HuH-7 (cell line): Measurements from ENCODE around the gene HSBP1L1.

Experiments
- DNase-seq: peaks from one replicate; pipeline ENCODE4 v3.0.0; 2011; ENCODE audit warnings: low spot score

Gene HSBP1L1

GRCh38 chr18:79964330-79965118 is at the start of gene HSBP1L1:
Gene HSBP1L1, plus strand, starts transcription at chr18:79964643. Its CDS starts 93 bp downstream, at chr18:79964736.
- peak; percentile 72 for DNase-seq

DNA sequence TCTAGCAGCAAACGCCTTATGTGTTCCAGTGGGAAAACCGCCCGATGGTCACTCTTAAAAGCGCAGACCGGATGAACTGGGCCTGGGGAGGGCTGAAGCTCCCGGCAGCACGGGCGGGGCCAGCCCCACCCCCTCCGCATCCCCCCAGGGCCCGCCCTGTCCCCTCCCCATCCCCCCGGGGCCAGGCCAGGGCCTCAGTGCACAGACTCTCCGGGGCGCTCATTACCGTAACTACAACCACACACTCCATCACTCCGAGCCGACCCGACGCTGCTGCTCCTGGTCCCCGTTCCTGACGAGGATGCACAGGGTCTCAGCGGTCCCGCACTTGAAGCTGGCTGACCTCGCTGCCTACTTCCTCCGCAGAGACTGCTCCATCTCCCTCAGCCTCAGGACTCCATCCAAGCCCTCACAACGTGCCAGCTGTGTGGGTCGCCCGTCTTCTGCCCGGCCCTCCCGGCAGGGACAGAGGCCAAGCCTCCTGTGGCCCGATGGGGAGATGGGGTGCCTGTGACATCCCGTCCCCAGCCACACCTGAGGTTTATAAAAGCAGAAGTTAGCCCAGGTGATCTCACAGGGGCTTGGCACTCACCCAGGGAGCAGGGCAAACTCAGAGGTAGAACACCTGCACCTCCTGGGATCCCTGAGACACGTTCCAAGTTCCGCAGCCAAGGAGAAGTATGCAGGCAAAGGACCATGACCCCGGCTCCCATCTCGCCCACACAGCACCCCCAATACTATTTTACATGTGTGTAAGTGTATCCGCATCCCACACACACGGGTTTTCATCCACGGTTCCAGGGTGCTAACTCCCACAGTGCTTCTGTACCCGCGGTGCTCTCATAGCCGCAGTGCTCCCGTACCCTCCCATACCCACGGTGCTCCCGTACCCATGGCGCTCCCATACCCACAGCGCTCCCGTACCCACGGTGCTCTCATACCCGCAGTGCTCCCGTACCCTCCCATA is 49.0 kb upstream of the HSBP1L1 start:
- no peak for DNase-seq

- no peak for DNase-seq
These were observed 48.3 kb upstream of the HSBP1L1 start for GRCh38 chr18:79916128-79916494.

GRCh38 chr18:79916546-79917168 is 47.8 kb upstream of the HSBP1L1 start:
- no peak for DNase-seq

DNA sequence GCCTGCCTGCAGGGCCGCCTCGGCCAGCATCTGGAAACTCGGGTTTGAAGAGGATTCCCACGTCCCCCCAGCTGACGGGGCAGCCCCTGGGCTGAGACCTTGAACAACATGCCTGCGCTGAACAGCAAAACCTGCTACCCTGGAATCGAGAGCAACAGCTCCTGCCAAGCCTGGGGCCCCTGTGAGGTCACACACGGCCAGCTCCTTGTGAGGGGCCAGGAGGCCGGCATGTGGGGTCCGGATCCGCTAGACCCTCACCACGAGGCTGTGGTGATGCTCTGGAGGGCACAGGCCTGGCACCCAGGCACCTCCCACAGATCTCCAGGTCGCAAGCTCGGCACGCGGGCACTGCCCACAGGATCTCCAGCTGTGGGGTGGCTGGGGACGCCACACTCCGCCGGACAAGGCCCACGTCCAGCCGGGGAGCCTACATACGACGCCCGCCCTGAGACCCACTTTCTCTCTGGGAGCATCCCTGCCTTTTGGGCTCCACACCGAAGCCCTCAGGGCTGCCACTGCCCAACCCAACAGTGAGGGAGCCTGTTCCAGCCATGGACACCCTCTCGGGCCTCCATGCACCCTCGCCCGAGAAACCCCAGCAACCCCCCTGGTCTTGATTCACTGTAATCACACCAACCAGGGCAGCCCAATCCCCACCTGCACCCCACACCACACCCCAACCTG is 47.1 kb upstream of the HSBP1L1 start:
- DNase-seq = no peak

DNA sequence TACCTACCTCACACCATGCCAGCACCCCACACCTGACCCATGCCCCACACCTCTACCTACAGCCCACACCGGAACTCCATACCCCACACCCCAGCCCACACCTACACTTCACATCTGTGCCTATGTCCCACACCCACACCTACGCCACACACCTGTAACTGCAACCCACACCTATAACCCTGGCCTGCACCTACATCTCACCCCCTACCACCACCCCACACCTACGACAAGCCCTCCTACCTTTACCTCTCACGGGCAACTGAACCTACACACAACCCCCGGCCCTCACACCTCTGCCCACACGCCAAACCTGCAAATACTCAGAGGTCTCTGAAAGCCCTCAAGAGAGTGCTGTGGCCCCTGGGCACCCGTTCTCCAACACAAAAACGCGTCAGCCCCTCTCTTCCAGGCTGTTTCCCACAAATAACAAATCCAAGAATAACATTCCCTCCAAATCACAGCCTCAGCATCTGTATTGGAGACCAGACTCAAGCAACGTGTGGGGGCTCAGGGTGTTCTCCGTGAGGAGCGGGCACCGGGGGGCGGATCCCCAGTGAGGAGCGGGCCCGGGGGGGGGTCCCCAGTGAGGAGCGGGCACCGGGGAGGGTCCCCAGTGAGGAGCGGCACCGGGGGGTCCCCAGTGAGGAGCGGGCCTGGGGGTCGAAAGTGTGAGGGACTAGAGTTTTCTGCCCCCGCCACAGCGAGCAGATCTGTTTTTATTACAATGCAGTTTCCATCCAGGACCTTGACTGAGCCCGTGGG is 46.4 kb upstream of the HSBP1L1 start:
- no peak for DNase-seq

- no peak for DNase-seq
These were observed 45.8 kb upstream of the HSBP1L1 start for GRCh38 chr18:79918615-79919011.

GRCh38 chr18:79919089-79919488 is 45.4 kb upstream of the HSBP1L1 start:
- DNase-seq = no peak

GRCh38 chr18:79921984-79922965 is 42.2 kb upstream of the HSBP1L1 start:
- DNase-seq = no peak

GRCh38 chr18:79922971-79923411 is 41.5 kb upstream of the HSBP1L1 start:
- no peak for DNase-seq

DNA sequence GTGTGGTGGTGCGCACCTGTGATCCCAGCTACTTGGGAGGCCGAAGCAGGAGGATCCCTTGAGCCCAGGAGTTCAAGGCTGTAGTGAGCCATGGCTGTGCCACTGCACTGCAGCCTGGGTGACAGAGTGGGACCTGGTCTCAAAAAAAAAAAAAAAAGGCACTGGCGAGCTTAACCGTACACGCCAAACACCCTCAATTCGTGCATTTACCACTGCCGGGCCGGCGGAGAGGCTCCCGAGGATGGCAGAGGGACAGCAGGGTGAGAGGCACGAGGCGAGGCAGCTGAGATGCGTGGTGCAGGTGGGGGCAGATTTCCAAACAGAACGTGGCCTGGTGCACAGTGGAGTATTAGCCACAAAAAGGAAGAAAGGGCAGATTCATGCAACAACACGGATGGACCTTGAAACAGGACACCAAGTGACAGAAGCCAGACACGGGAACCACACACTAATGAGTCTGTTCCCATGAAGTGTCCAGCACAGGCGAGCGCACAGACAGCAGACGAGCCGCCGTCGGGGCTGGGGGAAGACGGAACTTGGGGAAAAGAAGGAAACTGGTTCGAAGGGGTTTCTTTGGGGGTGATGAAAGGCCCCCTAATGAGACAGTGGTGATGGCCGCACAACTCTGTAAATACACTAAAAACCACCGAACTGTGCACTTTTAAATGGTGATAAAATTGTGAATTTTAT is 40.4 kb upstream of the HSBP1L1 start:
- no peak for DNase-seq

- no peak for DNase-seq
These were observed 39.4 kb upstream of the HSBP1L1 start for GRCh38 chr18:79924814-79925731.

DNA sequence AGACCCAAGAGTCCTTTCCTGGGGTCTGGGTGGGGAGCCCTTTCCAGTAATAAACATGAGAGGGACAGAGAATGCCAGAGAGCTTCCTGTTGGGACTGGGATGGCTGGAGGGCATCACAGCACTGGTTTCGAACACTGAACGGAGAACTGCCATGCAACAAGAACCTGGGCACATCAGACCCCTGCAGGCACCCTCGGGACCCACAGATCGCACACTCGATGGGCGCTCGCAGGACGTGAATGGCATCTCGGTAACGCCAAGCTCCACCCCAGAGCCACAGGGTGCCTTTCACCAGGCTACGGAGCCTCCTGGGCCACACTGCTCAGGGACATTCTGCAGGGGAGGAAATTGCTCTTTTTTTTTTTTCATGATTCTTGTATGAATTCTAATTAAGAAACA is 38.1 kb upstream of the HSBP1L1 start:
- DNase-seq = no peak

- DNase-seq = no peak
These were observed 37.5 kb upstream of the HSBP1L1 start for GRCh38 chr18:79926715-79927606.

DNA sequence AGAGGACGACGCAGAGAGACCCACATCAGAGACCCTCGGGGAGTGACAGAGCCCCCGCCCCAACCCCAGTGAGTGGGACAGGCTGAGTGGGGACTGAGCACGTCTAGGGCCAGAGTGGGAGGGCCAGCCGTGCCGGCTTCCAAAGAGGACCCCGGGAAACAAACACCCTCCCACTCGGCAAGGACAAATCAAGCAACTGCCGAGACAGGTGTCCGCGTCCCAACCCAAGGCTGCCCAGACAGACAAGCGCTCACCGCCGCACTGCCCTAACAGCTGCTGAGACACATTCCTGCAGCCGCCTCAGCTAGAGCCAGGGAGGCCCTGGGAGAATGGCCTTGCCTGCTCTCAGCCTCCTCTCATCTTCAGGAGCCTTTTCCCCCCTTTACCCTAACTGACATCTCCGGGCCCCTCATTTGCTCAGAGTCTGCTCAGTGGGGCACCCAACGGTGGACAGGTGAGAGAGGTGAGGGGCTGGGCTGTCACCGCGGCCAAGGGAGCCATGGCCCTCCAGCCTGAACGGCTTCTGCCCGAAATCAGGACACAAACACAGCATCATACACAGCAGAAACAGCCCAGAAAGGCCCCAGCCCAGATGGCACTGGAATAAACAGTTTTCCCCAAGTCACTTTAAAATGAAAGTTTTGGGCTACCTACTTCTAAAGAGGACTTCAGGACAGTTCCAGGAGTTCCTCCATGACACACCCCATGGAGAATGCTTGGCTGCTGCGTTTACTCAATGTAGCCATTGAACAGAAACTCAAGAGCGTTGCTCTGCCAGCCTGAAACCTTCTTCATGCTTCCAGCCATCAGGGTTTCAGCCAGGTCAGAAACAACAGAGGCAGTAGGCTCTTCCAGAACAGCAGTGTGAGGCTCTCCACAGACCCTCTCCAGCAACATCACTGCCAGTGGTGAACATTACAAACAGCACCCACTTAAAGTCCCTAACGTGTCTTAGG is 36.6 kb upstream of the HSBP1L1 start:
- DNase-seq = no peak

GRCh38 chr18:79928563-79928960 is 35.9 kb upstream of the HSBP1L1 start:
- no peak for DNase-seq
